ENCODE data around the gene SDK1. TPM values are rescaled to one million over a fixed set of nuclear protein-coding genes. Genes with fewer than 3 reads are reported as not detected.
"Not testable (repeated sequence)": the region's sequence is repeated elsewhere in the genome, so short reads cannot be mapped to it uniquely, and the experiment has no call there.

Gene SDK1
- polyA plus RNA-seq, 1 donor: 3.4 TPM

- no peak for DNase-seq (ENCODE audit: low read depth)
Measured at GRCh38 chr7:3657206-3657605, 356.2 kb downstream of the SDK1 start.

DNA sequence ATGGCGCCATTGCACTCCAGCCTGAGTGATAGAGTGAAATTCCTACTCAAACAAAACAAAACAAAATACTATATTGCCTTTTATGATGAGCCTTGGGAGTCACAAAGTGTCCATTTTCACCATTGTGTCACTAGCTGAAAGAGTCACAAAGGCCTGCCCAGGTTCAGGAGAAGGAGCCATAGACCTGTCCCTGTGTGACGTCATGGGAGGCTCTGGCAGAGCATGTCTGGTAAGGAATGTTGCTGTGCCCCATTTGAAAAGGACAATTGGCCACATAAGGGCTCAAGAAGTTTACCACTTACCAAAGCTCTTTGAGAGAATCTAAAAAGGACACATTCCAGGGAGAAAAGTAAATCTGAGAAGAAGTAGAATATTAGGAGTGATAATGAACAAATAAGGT is 367.7 kb downstream of the SDK1 start:
- no peak for DNase-seq (ENCODE audit: low read depth)

- no peak for DNase-seq (ENCODE audit: low read depth)
Measured at GRCh38 chr7:3670898-3671297, 369.8 kb downstream of the SDK1 start.

- DNase-seq (ENCODE audit: low read depth): no peak
Measured at GRCh38 chr7:3673524-3673923, 372.5 kb downstream of the SDK1 start.

GRCh38 chr7:3678314-3678810 is 377.3 kb downstream of the SDK1 start:
- DNase-seq (ENCODE audit: low read depth): no peak

- DNase-seq (ENCODE audit: low read depth): no peak
Measured at GRCh38 chr7:3682028-3682710, 381.1 kb downstream of the SDK1 start.

DNA sequence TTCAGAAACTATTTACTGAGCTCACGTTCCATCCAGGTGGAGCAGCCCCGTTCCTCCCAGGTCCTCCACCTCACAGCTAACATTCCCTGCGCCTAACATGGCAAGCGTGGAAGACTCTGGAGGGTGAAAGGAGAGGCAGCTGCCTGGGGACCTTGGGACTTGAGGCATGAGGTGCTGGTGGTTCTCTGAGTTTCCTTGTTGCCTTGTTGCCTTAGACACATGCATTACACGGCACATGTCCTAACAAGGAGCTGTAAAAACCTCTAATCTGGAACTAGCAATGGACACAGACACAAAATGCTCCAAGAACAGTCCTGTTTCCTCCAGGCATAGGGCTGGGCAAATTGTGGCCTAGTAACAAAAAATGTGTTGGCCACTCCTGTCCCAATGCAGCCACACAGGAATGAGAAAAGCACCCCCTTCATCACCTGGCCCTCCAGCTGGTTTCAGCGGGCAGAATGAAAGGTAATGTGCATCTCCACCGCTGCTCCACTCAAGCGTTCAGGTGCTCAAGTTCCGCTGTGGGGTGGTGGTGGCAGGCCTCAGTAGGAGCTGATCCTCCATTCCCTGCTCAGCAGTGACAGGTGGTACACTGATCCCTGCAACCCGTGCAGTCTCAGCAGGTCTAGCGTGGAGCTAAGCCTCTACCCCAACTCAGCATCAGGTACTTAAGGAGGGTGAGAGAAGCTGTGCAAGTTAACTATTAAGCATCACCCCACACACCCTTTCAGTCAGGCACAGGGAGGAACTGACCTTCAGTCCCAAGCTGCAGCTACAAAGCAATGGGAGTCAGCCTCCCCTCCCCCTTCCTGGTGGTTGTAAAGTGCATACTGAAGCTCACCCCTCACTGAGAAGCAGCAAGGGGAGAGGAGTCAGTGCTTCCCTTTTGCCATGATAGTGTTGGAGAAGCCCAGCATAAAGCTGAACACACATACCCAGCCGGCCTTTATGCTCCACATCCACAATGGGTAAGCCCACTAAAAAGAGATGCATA is 382.8 kb downstream of the SDK1 start:
- DNase-seq (ENCODE audit: low read depth): no peak

GRCh38 chr7:3688071-3688470 is 387.0 kb downstream of the SDK1 start:
- no peak for DNase-seq (ENCODE audit: low read depth)

DNA sequence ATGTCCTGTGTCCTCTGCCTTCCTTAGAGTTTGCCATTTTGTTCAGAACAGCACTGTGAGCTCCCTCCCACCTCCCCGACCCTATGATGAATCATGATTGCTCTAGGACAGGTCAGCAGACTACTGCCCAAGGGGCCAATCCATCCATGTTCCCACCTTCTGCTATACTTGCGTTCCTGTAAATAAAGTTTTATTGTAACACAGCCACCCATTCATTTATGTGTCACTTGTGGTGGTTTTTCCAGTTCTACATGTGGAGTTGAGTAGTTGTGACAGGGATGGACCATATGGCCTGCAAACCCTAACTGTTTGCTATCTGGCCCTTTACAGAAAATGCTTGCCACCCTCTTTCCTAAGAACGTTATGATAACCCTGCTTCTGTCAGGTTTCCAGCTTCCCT is 387.8 kb downstream of the SDK1 start:
- no peak for DNase-seq (ENCODE audit: low read depth)

- DNase-seq (ENCODE audit: low read depth): no peak
Measured at GRCh38 chr7:3691478-3692158, 390.6 kb downstream of the SDK1 start.

- DNase-seq (ENCODE audit: low read depth): no peak
Measured at GRCh38 chr7:3695602-3696001, 394.6 kb downstream of the SDK1 start.

DNA sequence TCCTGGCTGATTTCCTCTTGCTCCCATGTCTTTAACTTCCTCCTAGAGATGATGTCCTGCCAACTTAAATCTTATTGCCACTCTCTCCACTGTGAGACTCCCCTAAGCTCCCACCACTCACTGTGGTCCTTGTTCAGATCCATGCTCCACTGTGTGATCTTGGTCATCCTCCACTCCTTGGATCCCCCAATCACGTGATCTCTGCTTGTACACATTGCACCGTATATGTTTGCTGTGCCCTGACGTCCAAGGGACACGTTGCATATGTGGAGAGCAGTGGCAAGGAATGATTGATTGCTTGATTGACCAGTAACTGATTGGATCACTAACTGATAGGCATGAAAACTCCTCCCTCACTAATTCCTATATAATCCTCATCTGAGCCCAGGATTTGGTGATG is 395.1 kb downstream of the SDK1 start:
- no peak for DNase-seq (ENCODE audit: low read depth)

GRCh38 chr7:3697472-3697871 is 396.4 kb downstream of the SDK1 start:
- no peak for DNase-seq (ENCODE audit: low read depth)

DNA sequence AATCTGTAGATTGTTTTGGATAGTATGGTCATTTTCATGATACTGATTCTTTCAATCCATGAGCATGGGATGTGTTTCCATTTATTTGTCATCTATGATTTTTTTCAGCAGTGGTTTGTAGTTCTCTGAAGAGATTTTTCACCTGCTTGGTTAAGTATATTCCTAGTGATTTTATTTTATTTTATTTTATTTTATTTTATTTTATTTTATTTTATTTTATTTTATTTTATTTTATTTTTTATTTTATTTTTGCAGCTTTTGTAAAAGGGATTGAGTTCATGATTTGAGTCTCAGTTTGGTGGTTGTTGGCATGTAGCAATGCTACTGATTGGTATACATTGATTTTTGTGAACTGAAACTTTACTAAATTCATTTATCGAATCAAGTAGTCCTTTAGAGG is 404.2 kb downstream of the SDK1 start:
- DNase-seq (ENCODE audit: low read depth): no peak

- DNase-seq (ENCODE audit: low read depth): not testable (repeated sequence)
Measured at GRCh38 chr7:3706091-3706490, 405.0 kb downstream of the SDK1 start.

DNA sequence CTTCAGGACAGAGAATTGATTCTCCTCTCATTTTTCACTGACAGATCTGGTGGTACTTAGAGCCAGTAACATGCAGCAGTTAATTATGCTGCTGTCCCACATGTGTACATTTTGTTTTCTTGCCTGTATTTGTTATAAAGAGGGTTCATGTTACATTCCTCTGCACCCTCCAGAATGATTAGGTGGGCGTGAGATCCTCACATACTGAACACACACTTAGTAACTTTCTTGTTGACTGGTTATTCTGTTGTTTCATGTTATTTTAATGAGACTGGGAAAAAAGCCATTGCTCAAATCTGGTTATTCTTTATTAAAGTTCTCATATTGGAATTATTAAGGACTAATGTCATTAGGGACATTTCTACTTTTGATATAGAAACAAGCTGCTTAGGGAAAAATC is 409.1 kb downstream of the SDK1 start:
- DNase-seq (ENCODE audit: low read depth): no peak

- DNase-seq (ENCODE audit: low read depth): no peak
Measured at GRCh38 chr7:3710531-3710930, 409.5 kb downstream of the SDK1 start.

DNA sequence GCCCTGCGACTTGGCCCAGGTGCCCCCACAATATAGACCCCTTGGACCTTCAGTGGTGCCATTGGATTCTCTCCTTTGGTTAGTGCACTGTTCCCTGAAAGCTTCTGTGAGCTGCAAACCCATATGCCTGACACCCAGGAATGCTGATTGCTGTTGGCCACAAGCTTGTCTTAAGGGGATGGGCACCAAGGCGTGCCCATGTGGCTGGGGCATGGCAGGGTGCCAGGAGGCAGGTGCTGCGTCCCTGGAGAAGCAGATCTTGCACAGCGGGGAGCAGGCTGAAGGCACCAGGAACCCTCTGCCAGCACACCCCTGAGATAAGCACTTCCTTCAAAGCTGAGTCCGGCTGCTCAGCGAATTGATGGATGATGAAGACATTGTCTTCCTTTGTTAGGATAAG is 411.8 kb downstream of the SDK1 start:
- no peak for DNase-seq (ENCODE audit: low read depth)

GRCh38 chr7:3721422-3721821 is 420.4 kb downstream of the SDK1 start:
- no peak for DNase-seq (ENCODE audit: low read depth)

DNA sequence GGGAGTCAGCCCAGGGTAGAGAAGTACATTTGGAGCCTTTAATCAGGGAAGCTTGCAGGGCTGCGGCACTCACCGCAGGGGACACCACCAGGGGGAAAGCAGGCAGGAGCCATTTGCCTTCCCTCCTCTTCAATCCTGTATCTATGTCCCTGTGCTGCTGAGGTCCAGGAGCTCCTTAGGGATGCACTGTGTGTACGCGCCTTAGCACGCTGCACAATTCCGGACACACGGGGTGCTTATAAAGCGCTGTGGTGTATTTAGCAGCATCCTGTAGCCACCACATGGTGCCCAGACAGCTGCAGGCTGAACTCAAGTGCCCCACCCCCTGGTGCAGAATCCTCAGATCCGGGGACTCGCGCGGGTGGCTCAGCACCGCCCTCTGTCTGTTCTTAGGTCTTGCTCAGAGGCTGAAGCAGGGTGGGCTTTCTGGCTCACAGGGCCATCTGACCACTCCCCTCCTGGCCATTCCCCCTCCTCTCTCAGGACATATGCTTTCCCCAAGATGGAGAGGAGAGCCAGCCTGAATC is 421.4 kb downstream of the SDK1 start:
- DNase-seq (ENCODE audit: low read depth): no peak

DNA sequence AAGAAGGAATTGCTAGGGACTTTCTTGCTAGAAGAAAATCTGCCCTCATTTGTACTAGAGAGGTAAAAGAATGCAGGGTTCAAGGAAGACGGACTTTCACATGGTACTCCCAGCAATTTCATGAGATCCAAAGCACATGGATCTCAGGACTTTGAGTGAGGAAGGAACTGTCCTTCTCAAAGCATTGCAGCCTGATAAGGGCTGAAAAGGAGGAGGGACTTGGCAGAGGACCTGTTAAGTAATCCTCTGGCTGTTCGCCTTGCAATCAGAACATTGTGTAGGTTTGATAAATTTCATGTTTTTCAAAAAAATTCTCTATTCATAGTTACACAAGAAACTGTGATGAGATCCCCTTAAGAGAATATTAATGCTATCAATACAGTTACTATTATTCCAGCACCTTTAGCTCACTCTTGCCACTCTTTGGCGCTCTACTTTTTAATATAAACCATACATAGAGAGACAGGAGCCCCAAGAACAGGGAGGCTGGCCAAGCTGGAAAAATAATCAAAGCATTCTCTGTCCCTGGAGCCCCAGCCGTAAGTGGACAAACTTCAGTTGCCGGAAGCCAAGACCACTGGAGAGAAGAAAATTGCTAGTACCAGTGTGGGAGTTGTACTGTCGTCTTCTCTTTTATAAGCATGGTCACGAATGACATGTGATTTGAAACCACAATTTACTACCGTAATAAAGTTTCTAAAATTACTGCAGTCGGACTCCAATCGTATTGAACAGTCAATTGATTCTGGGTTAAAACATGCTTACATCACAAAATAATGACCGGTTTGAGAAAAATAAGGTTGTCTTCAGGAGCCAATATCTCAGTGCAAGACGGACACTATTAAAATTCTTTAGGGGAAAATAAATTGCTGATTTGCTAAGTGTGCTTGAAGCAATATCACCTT is 424.4 kb downstream of the SDK1 start:
- no peak for DNase-seq (ENCODE audit: low read depth)

Measured in forelimb muscle (tissue), 1 donor.